Measurements from ENCODE around the gene PPP2R2B. TPM values are rescaled to one million over a fixed set of nuclear protein-coding genes. Genes with fewer than 3 reads are reported as not detected.

PPP2R2B gene
- total RNA-seq, 1 donor from 2014 or later: 10.0 TPM

DNA sequence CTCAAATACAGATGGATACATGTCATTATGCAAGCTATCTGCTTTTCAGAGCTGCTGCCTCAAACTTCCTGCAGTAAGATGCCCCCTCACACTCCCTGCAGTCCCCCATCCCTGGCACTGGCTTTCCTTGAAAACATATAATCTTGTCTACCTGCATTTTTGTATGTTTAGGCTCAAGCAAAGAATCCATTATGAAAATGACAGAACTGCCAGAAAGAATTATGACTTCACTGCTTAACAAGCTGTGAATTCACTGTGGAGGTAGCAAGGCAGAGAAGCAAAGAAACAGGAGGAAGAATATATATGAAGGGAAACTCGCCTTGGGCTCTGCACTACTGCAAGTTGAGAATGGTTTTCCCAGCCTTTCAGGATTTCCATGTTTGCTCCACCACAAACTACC is 39.4 kb upstream of the PPP2R2B start:
- no peak for DNase-seq (ENCODE audit: low spot score in 2 of 2)
- no peaks in the 10 kb centered on the region for H3K4me1 ChIP-seq
- intact Hi-C loops (cut with DNase I): no loop called here
- TF ChIP-seq CTCF (IDR thresholded peaks at IDR 0.05): no peak
- no peaks in the 10 kb centered on the region for H3K27me3 ChIP-seq
- no peaks in the 10 kb centered on the region for H3K36me3 ChIP-seq
- H3K9me3 ChIP-seq: no peaks in the 10 kb centered on the region
- no peak overlapping the region for H3K27ac ChIP-seq
- no peak overlapping the region for H3K4me3 ChIP-seq

- no peaks in the 10 kb centered on the region for H3K4me1 ChIP-seq
- intact Hi-C loops (cut with DNase I): no loop called here
- no peak for DNase-seq (ENCODE audit: low spot score in 2 of 2)
- no peak overlapping the region for H3K27ac ChIP-seq
- H3K4me3 ChIP-seq: no peak overlapping the region
- no peaks in the 10 kb centered on the region for H3K36me3 ChIP-seq
- TF ChIP-seq CTCF (IDR thresholded peaks at IDR 0.05): no peak
- H3K9me3 ChIP-seq: no peaks in the 10 kb centered on the region
- no peaks in the 10 kb centered on the region for H3K27me3 ChIP-seq
Measured at GRCh38 chr5:146912874-146913273, 34.3 kb upstream of the PPP2R2B start.

DNA sequence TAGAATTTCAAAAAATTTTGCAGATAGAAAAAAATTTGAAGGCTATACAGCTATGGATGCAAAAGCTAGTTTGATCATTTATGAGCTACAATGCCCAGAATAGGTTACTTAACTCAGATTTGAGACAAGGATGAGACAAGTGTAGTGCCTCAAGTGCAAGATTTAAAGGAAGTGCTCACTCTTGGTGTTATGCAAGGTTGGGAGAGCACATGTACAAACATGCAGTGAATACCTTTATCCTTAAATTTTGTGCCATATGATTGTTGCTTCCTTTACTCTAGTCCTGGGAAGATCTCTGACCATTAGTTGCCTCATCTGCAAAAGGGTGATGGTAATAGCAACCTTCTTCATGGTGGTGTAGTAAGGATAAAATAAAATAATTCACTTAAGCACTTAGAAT is 31.7 kb upstream of the PPP2R2B start:
- intact Hi-C loops (cut with DNase I): no loop called here
- Histone ChIP-seq H3K4me1 (no peaks in the 10 kb centered on the region), H3K27ac (no peak overlapping the region), H3K9me3 (no peaks in the 10 kb centered on the region), H3K36me3 (no peaks in the 10 kb centered on the region), H3K4me3 (no peak overlapping the region), H3K27me3 (no peaks in the 10 kb centered on the region)
- TF ChIP-seq CTCF (IDR thresholded peaks at IDR 0.05): no peak
- no peak for DNase-seq (ENCODE audit: low spot score in 2 of 2)

DNA sequence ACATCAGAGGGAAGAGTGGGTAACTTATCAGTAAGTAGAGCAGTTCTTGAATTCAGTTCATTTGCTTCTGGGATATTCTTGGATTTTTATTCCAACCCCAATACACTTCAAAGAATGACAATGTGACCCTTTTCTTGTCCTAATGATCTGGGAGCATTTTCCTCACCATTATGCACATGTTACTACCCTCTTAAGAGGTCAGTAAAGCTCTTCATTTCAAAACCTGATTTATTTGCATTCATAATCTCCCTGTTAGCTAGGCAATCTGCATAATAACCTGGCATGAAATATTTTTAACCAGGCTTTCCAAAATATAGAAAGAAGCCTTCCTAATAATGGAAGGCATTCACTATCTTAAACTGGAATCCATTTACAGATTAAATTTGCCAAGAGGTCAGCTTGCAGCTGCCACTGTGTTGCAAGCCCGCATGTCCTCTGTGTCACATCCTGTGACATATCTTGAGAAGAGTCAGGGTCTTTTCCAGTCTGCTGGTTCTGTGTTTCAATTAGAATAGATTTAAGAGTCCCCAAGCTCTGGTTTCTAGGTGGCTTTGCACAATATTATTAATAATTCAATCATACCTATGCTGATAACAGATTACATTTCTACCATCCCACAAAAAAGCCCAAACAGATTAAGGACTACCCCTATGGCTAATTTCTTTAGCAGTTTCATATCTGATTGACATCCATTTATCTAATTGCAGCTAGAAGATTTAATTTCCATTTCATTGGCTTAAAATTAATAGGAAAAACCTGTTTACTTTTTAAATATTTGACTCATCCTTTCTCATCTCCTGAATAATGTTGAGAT is 30.9 kb upstream of the PPP2R2B start:
- H3K9me3 ChIP-seq: no peaks in the 10 kb centered on the region
- TF ChIP-seq CTCF (IDR thresholded peaks at IDR 0.05): no peak
- H3K4me3 ChIP-seq: no peak overlapping the region
- intact Hi-C loops (cut with DNase I): no loop called here
- H3K36me3 ChIP-seq: no peaks in the 10 kb centered on the region
- H3K4me1 ChIP-seq: no peaks in the 10 kb centered on the region
- H3K27ac ChIP-seq: no peak overlapping the region
- H3K27me3 ChIP-seq: no peaks in the 10 kb centered on the region
- no peak for DNase-seq (ENCODE audit: low spot score in 2 of 2)

- no peaks in the 10 kb centered on the region for H3K36me3 ChIP-seq
Measured at GRCh38 chr5:146906803-146907202, 28.2 kb upstream of the PPP2R2B start.

More at GRCh38 chr5:146906803-146907202, 28.2 kb upstream of the PPP2R2B start:
- no peaks in the 10 kb centered on the region for H3K4me1 ChIP-seq
- no peak for TF ChIP-seq CTCF (IDR thresholded peaks at IDR 0.05)
- H3K27ac ChIP-seq: no peak overlapping the region
- H3K27me3 ChIP-seq: no peaks in the 10 kb centered on the region
- H3K4me3 ChIP-seq: no peak overlapping the region
- no peak for DNase-seq (ENCODE audit: low spot score in 2 of 2)
- intact Hi-C loops (cut with DNase I): no loop called here
- no peaks in the 10 kb centered on the region for H3K9me3 ChIP-seq

All from ascending aorta (tissue), 2 donors.